NCI-H2196 treated with DMSO at 0.1 percent for 48 hours (cell line): ENCODE data around the gene FNBP1L.

Experiments
- DNase-seq: peaks from one replicate; lab custom pipeline; 2025; ENCODE audit not compliant: unreplicated experiment; lab: John Stamatoyannopoulos, UW

Gene FNBP1L

DNA sequence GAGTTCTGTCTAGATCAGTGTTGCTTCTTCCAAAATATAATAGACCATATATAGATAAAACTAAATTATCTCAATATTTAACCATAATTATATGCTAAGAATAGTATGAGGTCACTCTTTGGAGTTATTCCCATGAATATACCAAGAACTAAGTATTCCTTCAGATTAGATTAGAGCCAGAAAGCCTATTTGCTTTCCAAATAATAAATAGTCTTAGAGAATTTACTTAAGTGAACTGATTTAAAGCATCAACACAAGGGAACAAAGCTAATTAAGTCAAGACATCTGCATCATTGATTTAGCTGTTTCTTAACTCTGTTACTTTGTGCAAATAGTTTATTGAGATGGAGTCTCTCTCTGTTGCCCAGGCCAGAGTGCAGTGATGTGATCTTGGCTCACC lies 35.7 kb downstream of the FNBP1L start:
- DNase-seq: no peak

DNA sequence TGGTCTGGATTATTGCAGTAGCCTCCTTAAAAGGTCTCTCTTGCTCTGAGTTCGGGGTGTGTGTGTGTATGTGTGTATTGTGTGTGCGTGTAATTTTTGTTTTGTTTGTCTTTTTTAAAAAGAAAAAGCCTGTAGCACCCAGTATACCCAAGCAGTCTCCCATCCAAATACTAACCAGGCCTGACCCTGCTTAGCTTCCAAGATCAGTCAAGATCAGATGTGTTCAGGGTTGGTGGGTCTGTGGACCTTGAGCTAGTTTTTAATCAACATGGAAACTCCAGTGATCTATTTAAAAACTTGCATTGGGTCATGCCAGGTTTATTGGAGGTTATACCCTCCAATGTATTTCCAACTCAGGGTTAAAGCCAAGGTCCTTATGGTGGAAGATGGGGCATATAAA lies 40.3 kb downstream of the FNBP1L start:
- no peak for DNase-seq

DNA sequence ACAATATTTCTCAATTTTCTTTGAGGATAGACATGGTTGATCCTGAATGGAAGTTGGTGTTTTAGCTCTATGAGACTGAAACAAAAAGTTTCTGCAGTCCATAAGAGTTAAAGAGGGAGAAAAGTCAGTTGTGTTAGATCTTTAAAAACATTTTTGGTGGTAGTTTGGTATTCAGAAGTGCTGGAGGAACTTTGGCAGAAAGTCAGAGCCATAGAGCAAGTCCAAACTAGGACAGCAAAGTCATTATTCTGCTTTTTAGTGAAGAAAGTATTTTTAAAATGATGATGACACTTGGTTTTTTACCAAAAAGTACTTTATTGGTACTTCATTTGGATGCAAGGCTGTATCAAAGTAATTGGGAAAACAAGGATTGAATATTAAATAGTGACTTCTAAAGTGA lies 41.8 kb downstream of the FNBP1L start:
- DNase-seq: no peak

DNA sequence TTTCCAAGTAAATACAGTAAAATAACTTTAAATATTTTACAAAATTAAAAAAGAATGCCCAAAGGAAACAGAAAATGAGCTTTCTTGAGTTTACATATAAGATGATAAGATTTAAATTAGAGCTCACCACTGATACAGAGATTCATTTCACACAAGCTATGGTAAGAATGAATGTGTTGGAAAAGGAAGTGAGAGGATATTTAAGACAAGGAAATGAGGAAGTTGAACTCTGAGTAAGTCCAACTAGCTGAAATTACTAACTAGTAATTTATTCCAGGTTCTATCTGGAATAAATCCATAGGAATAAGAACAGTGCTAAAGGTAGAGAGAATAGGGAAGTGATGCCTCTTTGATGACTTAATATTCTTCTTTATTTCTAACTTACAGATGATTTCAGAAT lies 42.4 kb downstream of the FNBP1L start:
- no peak for DNase-seq

DNA sequence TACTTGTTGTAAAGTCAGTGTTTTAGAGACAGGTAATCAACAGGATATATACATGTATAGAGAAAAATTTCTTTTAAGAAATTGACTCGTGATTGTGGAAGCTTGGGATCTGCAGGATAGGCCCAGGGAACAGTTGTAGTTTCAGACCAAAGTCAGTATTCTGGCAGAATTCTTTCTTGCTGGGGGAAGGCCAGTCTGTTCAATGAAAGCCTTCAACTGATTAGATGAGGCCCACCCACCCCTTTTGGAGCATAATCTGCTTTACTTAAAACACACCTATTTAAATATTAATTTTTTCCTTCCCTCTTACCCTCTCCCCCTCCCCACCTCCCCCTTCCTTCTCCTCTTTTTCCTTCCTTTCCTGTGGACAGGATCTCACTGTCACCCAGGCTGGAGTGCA lies 48.0 kb downstream of the FNBP1L start:
- no peak for DNase-seq

DNA sequence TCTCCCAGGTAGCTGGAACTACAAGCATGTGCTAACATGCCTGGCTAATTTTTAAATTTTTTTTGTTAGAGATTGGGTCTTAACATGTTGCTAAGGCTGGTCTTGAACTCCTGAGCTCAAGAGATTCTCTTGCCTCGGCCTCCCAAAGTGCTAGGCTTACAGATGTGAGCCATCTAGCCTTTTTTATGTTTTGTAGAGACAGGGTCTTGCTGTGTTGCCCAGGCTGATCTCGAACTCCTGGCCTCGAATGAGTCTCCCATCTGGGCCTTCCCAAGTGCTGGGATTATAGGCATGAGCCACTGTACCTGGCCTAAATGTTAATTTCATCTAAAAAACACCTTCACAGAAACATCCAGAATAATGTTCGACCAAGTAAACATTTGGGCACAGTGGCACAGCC lies 48.6 kb downstream of the FNBP1L start:
- no peak for DNase-seq

DNA sequence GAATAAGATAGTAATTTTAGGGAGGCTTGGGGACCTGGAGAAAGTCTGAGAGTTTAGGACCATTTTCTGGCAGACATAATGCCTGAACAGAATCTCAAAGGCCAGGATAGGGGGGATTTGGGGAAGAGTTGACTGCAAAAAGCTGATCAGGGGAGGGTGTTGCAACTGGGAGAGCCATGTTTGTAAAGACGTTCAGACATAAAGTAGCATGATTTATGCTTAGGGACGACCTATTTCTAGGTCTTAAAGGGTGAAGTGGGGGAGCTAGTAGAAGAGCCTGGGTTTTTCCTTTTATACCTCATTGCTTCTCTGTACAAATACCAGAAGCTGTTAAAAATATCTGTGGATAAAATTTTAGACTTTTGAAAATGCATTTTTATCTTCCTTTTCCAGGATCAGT lies 51.2 kb downstream of the FNBP1L start:
- no peak for DNase-seq

DNA sequence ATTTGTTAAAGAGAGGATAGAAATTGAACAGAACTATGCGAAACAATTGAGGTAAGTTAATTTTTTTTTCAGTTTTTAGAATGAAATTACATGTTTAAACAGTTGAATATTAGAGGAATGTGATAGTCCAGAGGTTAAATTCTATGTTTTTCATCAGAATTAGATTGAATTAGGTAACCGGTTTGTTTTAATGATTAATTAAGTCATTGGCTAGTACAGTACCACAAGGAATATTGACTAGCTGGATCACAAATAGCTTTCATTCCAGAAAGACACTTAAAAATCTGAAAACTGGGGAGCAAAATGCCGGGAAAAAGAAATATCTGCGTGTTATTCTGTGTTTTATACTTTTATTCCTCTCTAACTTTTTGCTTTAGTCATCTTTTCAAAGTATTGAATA lies 51.6 kb downstream of the FNBP1L start:
- DNase-seq: no peak

DNA sequence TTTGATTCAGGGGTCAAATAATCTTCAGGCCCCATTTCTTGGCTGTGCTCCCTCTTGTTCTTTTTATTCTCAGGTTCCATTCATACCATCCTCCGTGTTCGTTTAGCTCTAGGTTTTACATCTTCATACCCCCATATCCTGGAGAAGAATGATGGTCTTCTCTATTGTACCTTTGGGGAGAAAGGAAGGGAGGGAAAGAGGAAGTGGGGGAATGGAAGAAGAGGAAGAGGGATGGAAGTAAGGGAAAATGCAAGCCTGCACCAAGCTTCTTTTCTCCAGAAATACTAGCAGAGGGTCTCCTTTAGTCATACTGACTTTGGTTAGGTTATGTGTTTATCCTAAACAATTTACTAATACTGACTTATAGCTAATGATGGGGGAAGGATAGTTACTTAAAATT lies 52.4 kb downstream of the FNBP1L start:
- no peak for DNase-seq

DNA sequence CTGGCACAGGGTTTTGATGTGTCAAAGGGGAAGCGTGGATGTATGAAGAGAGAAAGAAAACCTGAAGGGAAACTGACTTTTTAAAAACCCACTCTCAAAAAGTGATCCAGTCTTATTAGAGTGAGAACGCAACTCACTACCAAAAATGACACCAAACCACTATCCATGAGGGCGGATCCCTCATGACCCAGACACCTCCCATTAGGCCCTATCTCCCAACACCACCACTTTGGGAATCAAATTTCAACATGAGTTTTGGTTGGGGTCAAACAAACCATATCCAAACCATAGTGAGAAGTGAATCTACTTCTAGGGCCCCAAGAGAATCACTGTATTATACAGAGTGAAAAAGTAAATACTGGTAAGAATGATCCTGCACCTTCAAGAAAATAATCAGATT lies 53.5 kb downstream of the FNBP1L start:
- DNase-seq: no peak

DNA sequence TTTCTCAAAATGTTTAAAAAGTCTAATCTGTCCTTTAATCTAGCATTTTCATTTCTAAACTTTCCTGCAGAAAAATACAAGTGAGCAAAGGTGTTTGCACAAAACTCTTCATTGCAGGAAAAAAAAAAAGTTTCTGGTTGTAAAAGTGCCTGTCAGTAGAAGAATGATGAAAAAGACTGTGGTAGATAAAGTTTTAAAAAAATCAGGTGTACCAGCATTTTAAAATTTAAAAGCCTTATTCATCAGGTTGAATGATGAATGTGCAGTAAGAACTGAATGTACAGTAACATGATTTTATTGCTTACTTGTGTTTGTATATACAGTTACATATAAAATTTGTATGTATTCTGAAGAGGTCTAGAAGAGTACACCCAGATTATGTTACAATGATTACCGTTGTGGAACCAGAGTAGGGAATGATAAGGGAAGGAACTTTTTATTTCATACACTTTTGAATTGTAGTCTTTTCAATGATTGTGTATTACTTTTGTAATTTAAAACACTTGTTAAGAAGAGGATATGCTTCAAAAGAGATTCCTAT lies 54.0 kb downstream of the FNBP1L start:
- DNase-seq: no peak

DNA sequence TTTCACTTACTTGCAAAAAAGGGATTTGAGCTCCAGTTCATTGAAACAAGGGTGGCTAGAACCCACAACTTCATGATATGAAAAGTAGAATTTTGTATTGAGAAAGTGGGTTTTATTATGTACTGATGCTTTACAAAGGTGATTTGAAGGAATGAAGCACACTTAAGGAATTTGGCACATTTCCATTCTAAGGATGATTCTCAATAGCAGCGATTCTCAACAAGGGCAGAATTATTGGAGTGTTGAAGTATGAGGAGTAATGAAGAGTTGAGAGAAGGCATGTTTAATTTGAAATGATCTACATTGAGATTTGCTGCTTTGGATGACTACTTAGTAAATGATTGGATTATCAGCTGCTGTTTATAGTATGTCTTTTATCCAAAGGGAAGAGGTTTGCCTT lies 54.7 kb downstream of the FNBP1L start:
- DNase-seq: no peak

DNA sequence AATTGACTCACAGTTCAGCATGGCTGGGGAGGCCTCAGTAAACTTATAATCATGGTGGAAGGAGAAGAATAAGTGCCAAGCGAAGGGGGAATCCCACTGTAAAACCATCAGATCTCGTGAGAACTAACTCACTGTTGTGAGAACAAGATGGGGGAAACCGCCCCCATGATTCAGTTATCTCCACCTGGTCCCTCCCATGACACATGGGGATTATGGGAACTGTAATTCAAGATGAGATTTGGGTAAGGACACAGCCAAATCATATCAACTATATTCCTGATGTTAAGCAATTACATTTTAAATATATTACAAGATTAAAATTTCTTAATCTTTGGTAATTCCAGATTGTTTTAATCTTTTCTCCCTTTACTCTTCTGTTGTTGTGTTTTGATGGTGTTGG lies 55.2 kb downstream of the FNBP1L start:
- DNase-seq: no peak

DNA sequence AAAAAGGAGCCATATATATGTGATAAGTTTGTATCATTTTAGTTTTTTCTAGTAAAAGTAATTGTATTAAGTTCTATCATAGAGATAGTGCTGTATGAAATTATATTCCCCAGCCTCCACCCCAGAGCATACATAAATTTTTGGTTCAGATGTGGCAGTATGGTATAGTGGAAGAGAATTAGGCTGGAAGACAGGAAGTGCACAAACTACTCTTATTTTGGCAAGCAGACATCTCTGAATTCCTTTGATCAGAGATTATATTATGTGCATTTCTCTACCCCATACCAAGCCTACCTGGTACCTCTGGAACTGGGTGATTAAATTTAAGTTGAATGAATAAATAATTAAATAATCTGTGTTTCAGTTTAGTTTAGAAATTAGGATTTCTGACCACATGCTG lies 55.9 kb downstream of the FNBP1L start:
- DNase-seq: no peak

DNA sequence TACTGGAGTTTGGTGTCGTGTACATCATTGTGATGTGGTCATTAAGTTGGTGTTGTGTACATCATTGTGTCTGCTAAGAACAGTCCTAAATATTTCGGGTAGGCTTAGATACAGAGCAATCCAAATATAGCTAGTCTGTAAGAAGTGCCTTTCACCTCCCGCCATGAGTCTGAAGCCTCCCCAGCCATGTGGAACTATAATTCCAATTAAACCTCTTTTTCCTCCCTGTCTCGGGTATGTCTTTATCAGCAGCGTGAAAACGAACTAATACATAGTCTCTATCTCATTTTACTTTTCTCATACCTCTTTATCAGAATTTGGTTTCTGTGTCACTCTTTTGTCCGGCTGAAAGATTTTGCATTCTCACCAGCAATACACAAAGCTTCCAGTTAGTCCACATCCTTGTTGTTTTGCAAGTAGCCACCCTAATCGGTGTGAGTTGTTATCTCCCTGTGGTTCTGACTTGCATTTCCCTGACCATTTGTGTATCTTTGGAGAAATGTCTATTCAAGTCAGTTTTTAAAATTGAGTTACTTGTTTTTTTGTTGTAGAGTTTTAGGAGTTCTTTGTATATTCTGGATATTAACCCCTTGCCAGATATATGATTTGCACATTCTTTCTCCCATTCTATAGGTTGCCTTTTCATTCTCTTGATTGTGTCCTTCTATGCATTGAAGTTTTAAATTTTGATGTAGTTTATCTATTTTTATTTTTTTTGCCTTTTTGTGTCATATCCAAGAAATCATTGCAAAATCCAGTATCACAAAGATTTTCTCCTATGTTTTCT lies 56.5 kb downstream of the FNBP1L start:
- no peak for DNase-seq

DNA sequence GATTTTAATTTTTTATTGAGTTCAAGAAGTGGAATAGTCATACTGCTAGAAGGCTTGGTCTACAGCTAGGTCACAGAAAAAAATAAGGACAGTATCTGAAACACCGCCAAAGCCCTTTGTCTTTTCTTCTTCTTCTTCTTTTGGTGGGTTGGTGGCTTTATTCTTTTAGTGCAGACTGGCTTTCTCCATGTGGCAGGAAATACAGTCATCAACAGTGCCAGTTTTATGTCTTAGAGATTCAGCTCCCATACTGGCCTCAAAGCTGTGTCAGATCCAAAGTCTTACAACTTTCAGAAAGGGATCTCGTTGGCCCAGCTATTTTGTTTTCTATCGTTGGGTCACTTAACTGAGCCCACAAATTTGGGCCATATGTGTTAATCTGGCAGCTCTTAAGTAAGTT lies 58.2 kb downstream of the FNBP1L start:
- no peak for DNase-seq

DNA sequence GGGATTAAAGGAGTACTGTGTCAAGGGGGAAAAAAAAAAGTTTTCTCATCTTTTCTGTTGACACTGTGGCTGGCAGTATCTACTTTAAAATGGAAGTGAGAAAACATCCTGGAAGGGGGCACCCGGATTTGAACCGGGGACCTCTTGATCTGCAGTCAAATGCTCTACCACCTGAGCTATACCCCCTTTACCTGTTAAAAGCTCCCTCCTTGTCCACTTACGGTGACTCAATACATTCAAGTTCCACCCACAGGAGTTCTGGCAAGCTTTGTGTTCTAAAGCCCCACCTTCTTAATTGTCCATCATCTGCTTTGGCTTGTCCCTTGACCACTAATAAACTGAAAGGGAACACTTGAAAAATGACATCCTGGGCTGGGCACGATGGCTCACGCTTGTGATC lies 68.2 kb downstream of the FNBP1L start:
- DNase-seq: no peak

DNA sequence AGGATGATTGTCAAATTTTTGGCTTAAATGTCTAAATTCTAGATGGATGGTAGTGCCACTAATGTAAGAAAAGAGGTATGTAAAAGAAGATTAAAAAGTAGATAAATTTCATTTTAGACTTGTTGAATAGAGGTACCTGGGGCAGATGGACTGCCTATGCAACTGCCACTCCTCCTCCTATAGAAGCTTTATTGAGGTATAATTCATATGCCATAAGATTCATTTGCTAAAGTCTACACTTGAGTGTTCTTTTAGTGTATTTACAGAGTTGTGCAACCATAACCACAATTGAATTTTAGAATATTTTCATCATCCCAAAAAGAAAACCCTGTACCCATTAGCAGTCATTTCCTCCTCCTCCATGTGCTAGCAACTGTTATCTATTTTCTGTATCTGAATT lies 70.6 kb downstream of the FNBP1L start:
- DNase-seq: no peak

DNA sequence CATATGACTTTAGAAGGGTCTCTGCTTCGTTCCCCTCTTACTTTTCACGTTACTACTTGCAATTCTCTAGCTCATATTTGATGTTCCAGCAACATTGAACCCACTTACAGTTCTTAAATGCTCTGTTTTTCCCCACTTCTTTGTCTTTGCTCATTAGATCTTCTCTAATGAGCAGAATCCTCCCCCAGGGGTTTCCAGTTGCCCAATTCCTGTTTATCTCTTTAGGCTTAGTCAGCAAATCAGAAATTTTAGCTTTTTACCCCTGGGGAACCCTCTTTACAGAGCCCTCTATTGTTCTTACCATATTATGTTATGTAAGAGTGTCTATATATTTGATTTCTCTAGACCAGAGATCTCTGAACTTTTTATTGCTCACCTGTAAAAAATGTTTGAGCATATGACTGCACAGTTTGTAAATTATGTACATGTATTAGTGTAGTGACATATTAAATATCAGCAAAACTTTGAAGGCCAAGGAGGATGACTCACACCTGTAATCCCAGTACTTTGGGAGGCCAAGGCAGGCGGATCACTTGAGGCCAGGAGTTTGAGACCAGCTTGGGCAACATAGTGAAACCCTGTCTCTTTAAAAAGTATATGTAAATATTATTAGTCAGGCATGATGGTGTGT lies 71.4 kb downstream of the FNBP1L start:
- no peak for DNase-seq

DNA sequence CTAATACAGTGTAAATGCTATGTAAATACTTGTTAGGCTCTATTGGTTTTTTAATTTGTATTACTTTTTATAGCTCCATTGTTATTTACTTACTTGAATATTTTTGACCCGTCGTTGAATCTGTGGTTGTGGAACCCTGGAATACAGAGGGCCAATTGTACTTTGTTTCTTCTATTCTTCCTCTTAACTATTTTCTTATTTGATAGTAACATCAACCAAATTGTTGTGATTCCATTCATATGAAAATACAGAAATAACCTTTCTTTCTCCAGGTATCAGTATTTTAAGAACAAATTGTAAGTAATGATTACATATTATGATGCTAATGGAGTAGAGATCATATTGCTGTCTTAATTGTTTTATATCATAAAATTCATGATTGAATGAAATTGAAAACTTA lies 73.7 kb downstream of the FNBP1L start:
- no peak for DNase-seq

DNA sequence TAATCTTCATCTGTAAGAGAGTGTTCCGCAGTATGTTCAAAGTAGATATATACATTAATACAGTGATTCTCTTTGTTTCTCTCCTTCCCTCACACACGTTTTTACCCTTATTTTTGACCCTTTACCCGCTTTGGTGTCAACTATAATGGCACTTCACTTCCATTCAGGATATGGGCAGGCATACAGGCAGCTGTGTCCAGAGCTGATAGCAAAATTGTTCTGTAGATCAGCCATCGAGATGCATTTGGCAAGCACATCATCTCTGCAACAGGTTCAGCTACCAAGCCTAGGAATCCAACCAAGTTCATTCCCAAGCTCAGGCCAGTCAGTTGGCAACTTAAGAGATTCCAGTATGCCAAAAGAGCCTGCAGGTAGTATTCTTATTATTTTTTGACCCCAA lies 74.8 kb downstream of the FNBP1L start:
- no peak for DNase-seq

DNA sequence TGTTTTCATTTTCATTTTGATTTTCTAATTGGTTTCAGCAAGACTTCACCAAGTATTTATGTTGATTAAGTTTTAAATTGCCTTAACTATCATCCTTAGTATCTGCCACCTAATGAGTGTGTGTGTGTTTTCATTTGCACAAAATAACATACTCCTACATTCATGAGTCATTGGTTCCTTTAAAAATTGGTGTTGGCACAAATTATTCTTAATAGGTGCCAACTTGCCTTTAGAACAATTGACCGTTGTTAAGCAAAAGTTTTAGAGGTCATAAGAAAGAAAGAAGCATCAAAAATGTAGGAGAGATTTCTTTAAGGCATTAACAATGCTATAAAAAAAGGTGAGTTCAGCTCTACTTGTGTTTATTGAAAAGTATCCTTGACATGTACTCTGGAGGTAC lies 77.5 kb downstream of the FNBP1L start:
- DNase-seq: no peak

DNA sequence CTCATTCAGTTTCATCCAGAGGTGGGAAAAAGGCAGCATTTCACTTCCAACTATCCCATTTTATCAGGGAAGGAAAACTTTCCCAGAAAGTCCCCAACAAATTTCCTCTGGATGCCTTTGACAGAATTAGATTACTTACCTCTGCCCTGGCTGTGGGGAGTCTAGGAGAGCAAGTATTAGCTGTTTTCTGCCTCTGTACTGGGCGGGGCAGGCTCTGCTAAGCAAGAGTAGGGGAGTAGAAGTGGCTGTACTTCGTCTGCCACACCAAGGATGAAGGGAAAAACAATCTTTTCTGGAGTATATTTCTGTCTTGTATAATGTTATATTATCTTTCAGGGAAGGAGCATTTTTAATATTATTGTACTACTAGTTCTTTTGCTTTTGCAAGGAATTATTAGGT lies 78.5 kb downstream of the FNBP1L start:
- no peak for DNase-seq
